Thymus (tissue), 11 donors: ENCODE results near the gene DOCK11. TPM values are rescaled to one million over a fixed set of nuclear protein-coding genes. Genes with fewer than 3 reads are reported as not detected.
"Not testable (repeated sequence)": the region's sequence is repeated elsewhere in the genome, so short reads cannot be mapped to it uniquely, and the experiment has no call there.

Experiments
- DNase-seq, 9 donors: peaks; one replicate each; pipeline ENCODE4 v3.0.0-alpha.2; 2013; ENCODE audit warnings: low spot score in 9 of 9, low read depth in 6 of 9, missing footprints in 1 of 9
- H3K27ac ChIP-seq, 2 donors: one replicate each; pipeline ENCODE4 v1.5.1; 2013; ENCODE audit warnings: control low read depth in 1 of 2, low read depth in 1 of 2, low read length in 1 of 2, mild to moderate bottlenecking in 1 of 2, moderate library complexity in 1 of 2
- H3K27me3 ChIP-seq, 2 donors: one replicate each; pipeline ENCODE4 v1.5.1; 2013; ENCODE audit warnings: low read length in 1 of 2; ENCODE audit not compliant: control insufficient read depth in 2 of 2, insufficient read depth in 1 of 2
- H3K36me3 ChIP-seq, 2 donors: one replicate each; pipeline ENCODE4 v1.5.1; 2013; ENCODE audit warnings: low read length in 1 of 2, mild to moderate bottlenecking in 1 of 2, moderate library complexity in 1 of 2; ENCODE audit not compliant: control insufficient read depth in 2 of 2, insufficient read depth in 2 of 2
- H3K4me1 ChIP-seq, 2 donors: one replicate each; pipeline ENCODE4 v1.5.1; 2013; ENCODE audit warnings: low read length in 2 of 2; ENCODE audit not compliant: control insufficient read depth in 2 of 2, insufficient read depth in 2 of 2
- H3K4me3 ChIP-seq, 2 donors: one replicate each; pipeline ENCODE4 v1.5.1; 2013; ENCODE audit warnings: low read length in 2 of 2, control low read depth in 1 of 2, mild to moderate bottlenecking in 1 of 2
- H3K9me3 ChIP-seq, 2 donors: one replicate each; pipeline ENCODE4 v1.5.1; 2013; ENCODE audit warnings: low read length in 1 of 2, mild to moderate bottlenecking in 1 of 2; ENCODE audit not compliant: control insufficient read depth in 2 of 2, insufficient read depth in 1 of 2
- WGBS: extraction: QIAGEN DNeasy Blood & Tissue Kit; methylation state at CpG from one replicate; pipeline ENCODE4 v1.1.7; 2013; 5-methylcytosine and 5-hydroxymethylcytosine counted together
- polyA plus RNA-seq: library from polyadenylated mRNA; stranded (reverse); fragments of 200-250 nt; gene quantifications from one replicate; pipeline ENCODE4 v1.2.3, GENCODE V29; 2013
- total RNA-seq: library from RNA; stranded (reverse); fragments of 120-200 nt; gene quantifications from one replicate; pipeline ENCODE4 v1.2.4, GENCODE V29; 2013
- donor health status: healthy.

DOCK11 gene
- total and polyA plus RNA-seq, 2 donors: 47.8 to 49.9 TPM

DNA sequence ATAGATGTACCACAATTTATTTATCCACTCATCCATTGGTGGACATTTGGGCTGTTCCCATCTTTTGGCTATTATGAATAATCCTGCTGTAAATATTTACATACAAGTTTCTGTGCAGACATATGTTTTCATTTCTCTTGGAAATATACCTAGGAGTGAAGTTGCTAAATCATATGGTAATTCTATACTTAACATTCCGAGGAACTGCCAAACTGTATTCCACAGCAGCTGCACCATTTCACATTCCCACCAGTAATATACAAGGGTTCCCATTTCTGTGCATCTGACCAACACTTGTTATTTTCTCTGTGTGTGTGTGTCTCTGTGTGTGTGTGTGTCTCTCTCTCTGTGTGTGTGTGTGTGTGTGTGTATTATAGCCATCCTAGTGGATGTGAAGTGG is 15.4 kb upstream of the DOCK11 start:
- no peaks in the 10 kb centered on the region for H3K9me3 ChIP-seq
- H3K4me1 ChIP-seq: no peaks in the 10 kb centered on the region
- 100% methylated on average over 1 of the region's 1 CpG for WGBS
- no peak overlapping the region for H3K4me3 ChIP-seq
- no peak overlapping the region for H3K27ac ChIP-seq
- no peaks in the 10 kb centered on the region for H3K36me3 ChIP-seq
- no peak for DNase-seq
- no peaks in the 10 kb centered on the region for H3K27me3 ChIP-seq

GRCh38 chrX:118482384-118482783 is 13.2 kb upstream of the DOCK11 start:
- H3K9me3 ChIP-seq, H3K4me3 ChIP-seq, H3K27ac ChIP-seq, H3K4me1 ChIP-seq, H3K36me3 ChIP-seq, DNase-seq, H3K27me3 ChIP-seq: not testable (repeated sequence)
- 98% methylated on average over 4 of the region's 4 CpGs for WGBS

- Histone ChIP-seq H3K27ac (no peak overlapping the region), H3K27me3 (no peaks in the 10 kb centered on the region), H3K36me3 (no peaks in the 10 kb centered on the region), H3K9me3 (no peaks in the 10 kb centered on the region), H3K4me1 (no peaks in the 10 kb centered on the region), H3K4me3 (no peak overlapping the region)
- DNase-seq: no peak
- WGBS: 99% methylated on average over 9 of the region's 9 CpGs
Measured at GRCh38 chrX:118484216-118484903, 11.3 kb upstream of the DOCK11 start.

- not testable (repeated sequence) for DNase-seq, H3K4me3 ChIP-seq, H3K4me1 ChIP-seq, H3K27me3 ChIP-seq, H3K9me3 ChIP-seq, H3K27ac ChIP-seq, H3K36me3 ChIP-seq
- WGBS: 96% methylated on average over 1 of the region's 1 CpG
Measured at GRCh38 chrX:118486693-118487092, 8.9 kb upstream of the DOCK11 start.

- no peaks in the 10 kb centered on the region for H3K36me3 ChIP-seq
- no peak overlapping the region for H3K4me3 ChIP-seq
- 100% methylated on average over 3 of the region's 3 CpGs for WGBS
- H3K27ac ChIP-seq: no peak overlapping the region
- H3K27me3 ChIP-seq: no peaks in the 10 kb centered on the region
- H3K4me1 ChIP-seq: peaks cover 0 to 18% of the 10 kb centered on the region in 2 donors
- peaks cover 0 to 5% of the 10 kb centered on the region in 2 donors for H3K9me3 ChIP-seq
- DNase-seq: no peak
Measured at GRCh38 chrX:118493016-118493415, 2.6 kb upstream of the DOCK11 start.

- peaks cover 3 to 20% of the 10 kb centered on the region in 2 donors for H3K4me1 ChIP-seq
- DNase-seq: no peak
- no peaks in the 10 kb centered on the region for H3K36me3 ChIP-seq
- WGBS: 97% methylated on average over 3 of the region's 3 CpGs
- H3K4me3 ChIP-seq: no peak overlapping the region
- peaks cover 0 to 5% of the 10 kb centered on the region in 2 donors for H3K9me3 ChIP-seq
- H3K27me3 ChIP-seq: no peaks in the 10 kb centered on the region
- H3K27ac ChIP-seq: no peak overlapping the region
Measured at GRCh38 chrX:118493653-118494297, 1.8 kb upstream of the DOCK11 start.

DNA sequence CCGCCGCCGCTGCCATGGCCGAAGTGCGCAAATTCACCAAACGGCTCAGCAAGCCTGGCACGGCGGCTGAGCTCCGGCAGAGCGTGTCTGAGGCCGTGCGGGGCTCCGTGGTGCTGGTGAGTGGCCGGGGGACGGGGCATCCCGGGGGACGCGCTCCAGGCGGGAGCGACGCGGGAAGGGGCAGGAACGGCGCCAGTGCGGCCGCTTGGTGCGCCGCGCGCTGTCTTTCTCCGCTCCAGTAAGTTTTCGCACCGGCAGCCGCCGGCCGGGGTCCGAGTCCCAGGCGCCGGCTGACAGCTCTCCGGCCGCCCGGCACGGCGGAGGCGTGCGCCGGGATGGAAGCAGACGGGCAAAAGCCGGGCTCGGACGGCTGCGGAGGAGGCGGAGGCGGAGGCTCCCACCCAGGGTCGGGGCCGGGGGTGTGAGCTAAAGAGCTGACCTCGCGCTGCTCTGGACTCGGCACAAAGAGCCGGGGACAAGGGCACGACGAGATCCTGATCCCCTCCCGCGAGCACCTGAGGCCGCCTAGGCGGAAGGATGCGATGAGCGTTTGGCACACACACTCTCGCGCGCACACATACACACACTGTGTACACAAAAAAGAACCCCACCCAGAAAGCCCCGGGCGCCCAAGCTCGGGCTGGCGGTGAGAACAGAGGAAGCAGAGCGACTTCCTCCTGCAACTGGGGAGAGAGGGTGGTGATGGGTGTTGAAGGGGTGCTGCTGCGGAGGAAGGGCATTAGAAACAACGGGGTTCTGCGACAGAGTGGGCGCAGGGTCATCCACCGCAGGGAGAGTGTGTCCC is 545 bp downstream of the DOCK11 start:
- peaks cover 3 to 23% of the 10 kb centered on the region in 2 donors for H3K4me1 ChIP-seq
- H3K4me3 ChIP-seq: peak overlapping the region; percentile 70 to 75
- H3K9me3 ChIP-seq: peaks cover 0 to 5% of the 10 kb centered on the region in 2 donors
- DNase-seq: peak in 7 of 9 donors; percentile 39 to 89 (median 71)
- H3K27me3 ChIP-seq: no peaks in the 10 kb centered on the region
- H3K36me3 ChIP-seq: no peaks in the 10 kb centered on the region
- H3K27ac ChIP-seq: peak overlapping the region; percentile 92 to 94
- under 1% methylated on average over 81 of the region's 81 CpGs for WGBS

- Histone ChIP-seq H3K27ac (peak overlapping the region; percentile 92 to 94), H3K9me3 (peaks cover 0 to 5% of the 10 kb centered on the region in 2 donors), H3K4me3 (peak overlapping the region; percentile 70 to 75), H3K4me1 (peaks cover 3 to 23% of the 10 kb centered on the region in 2 donors), H3K27me3 (no peaks in the 10 kb centered on the region), H3K36me3 (no peaks in the 10 kb centered on the region)
- no peak for DNase-seq
- WGBS: under 1% methylated on average over 13 of the region's 13 CpGs
Measured at GRCh38 chrX:118496763-118497079, 1.1 kb downstream of the DOCK11 start.
